Erythroblast (primary cell): Measurements from ENCODE around the gene SRBD1.

Experiments used
- GATA1 ChIP-seq: IDR thresholded peaks from 2 replicates; pipeline ENCODE4 v1.6.1; 2011; ENCODE audit warnings: low read depth, mild to moderate bottlenecking, control low read depth, low read length, moderate library complexity
- POLR2A ChIP-seq: IDR thresholded peaks from 2 replicates; pipeline ENCODE4 v1.6.1; 2011; ENCODE audit warnings: mild to moderate bottlenecking, low read length

GRCh38 chr2:45409677-45410076 lies 201.4 kb downstream of the SRBD1 start:
- TF ChIP-seq POLR2A (no peak), GATA1 (no peak)
